GM18507 (cell line): ENCODE results near the gene LMO4.

Source experiments
- DNase-seq: peaks from one replicate; pipeline ENCODE4 v3.0.0; 2011; ENCODE audit warnings: low read depth; ENCODE audit not compliant: insufficient read length; ENCODE audit errors: extremely low spot score
- FAIRE-seq: peaks from 2 replicates; lab custom pipeline; 2011; peaks lifted over from hg19 to GRCh38; lab: Jason Lieb, UNC

Gene LMO4

GRCh38 chr1:87394513-87394912 is 65.8 kb downstream of the LMO4 start:
- DNase-seq (no peak), FAIRE-seq (no peak)

DNA sequence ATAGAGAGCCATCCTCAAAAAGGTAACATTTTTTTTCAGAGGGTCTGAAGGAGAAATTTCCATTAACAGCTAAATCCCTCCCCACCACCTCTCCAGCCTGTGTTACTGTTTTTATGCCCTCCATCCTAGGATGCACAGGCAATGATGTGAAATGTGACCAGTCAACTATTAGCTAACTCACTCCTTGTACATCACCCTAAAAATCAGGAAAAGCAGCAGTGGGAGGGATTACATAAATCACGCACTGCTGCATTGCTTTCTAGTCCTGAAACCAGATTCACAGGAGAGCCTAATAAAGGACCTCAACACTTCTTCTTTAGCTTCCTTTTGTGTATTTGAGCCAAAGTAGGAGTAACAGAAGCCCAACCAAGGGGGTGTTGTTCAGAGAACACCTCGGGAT is 66.3 kb downstream of the LMO4 start:
- FAIRE-seq: no peak
- DNase-seq: no peak
